Measurements from ENCODE around the gene CDC37L1.
"Not testable (repeated sequence)": the region's sequence is repeated elsewhere in the genome, so short reads cannot be mapped to it uniquely, and the experiment has no call there.

CDC37L1 gene

DNA sequence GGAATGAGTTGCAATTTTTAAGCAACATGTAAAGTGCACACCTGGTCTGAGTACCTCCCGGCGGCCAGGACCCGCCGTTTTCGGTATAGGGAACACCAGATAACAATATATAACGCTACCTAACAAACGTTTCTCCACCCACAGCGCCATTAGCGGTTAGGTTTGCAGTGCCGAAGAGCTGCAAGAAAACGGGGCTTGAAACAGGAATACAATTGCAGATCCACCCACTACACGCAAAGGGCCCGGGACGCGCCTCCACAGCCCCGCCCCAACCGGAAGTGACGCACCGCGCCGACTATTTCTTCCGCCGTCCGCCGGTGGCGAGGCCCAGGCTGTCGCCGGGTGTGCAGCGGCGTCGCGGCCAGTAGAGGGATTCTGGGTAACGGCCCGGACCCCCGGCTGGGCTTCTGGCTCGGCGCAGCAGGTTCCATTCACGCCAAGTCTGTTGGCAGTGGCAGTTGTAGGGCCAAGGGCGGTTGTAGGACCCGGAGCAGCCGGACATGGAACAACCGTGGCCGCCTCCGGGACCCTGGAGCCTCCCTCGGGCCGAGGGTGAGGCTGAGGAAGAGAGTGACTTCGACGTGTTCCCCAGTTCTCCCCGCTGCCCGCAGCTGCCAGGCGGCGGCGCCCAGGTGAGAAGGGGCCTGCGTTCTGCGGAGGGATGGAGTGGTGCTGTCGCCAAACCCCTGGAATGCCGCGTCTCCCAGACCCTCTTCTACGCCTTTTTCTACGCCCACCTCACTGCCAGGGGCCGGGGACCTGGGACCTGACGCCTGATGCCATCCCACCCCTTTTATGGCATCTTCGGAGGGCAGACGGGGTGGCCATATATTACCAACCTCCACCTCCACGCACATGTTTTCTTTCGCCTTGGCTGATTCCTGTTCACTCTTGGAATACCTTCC, at the start of gene CDC37L1:
TSS of gene CDC37L1 (plus strand) at position 302 of the 905 bp plus-strand sequence. CDS start at position 501, 199 bp downstream.
- DNase-seq = peak; percentile 87 to 99 (median 95)

GRCh38 chr9:4630836-4631235, 48.5 kb upstream of the CDC37L1 start:
- DNase-seq = no peak

- no peak for DNase-seq
These were observed 40.4 kb upstream of the CDC37L1 start for GRCh38 chr9:4638968-4639367.

GRCh38 chr9:4639420-4639819, 39.9 kb upstream of the CDC37L1 start:
- no peak for DNase-seq

GRCh38 chr9:4640027-4640426, 39.3 kb upstream of the CDC37L1 start:
- DNase-seq = peak in 1 of 56 donors; percentile 6

GRCh38 chr9:4642351-4642750, 37.0 kb upstream of the CDC37L1 start:
- no peak for DNase-seq

DNA sequence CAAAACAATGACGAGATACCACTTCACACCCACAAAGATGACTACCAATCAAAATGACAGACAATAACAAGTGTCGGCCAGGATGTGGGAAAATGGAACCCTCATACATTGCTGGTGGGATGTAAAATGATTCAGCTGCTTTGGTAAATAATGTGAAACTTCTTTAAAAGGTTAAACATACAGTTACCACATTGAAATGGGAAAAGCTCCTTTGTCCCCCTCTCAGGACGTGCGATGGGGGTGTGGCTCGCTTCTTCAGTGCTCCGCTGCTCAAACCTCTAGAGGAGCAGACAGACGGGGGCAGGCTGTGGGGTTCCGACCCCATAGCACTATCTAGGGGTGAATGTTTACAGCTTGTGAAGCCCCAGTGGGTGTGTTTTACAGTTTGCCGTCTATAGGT, 25.3 kb upstream of the CDC37L1 start:
- no peak for DNase-seq

GRCh38 chr9:4654538-4654937, 24.8 kb upstream of the CDC37L1 start:
- no peak for DNase-seq

- not testable (repeated sequence) for DNase-seq
These were observed 23.2 kb upstream of the CDC37L1 start for GRCh38 chr9:4656196-4656595.

DNA sequence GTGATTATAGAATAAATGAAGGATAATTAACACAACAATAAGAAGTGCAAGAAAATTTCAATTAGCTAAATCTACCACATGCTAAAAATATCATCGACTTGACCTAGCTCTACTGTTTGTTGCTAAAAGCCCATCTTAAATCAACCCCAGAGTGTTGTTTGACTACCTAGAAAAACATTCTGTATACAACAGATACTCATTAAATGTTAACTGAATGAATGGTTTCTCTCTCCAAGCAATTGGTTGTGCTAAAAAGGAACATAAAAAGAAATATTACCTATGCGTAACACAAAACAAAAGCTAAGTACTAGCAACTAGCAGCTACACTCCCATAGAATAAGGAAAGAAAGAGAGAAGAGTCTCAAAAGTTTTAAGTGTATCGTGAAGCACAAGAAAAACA, 22.7 kb upstream of the CDC37L1 start:
- no peak for DNase-seq

DNA sequence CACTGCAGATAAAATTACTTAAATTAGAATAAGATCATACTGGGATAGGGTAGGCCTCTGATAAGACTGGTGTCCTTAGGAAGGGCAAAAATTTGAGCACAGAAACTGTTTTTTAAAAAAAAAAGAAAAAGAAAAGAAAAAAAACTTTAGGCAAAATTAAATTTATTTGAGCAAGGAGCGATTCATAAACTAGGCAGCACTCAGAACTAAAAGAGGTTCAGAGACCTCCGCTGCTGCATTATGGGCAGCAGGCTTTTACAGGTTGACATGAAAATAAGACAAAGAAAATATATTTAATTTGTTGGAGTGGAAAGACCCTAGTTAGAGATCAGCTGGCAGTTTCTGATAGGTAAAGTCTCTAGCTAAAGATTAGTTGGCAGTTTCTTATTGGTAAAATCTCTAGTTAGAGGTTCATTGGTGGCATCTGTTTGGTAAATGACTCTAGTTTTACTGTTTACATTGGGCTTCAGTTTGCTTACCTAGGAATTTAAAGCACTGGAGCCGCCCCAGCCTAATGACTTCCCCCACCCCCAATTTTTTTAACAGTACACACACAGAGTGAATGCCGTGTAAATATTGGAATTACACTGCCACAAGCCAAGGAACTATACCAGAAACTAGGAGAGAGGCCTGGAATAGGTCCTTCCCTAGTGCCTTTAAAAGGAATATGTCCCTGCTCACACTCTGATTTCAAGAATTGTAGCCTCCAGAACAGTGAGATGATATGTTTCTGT, 21.8 kb upstream of the CDC37L1 start:
- no peak for DNase-seq

- DNase-seq = not testable (repeated sequence)
These were observed 18.7 kb upstream of the CDC37L1 start for GRCh38 chr9:4660665-4661064.

DNA sequence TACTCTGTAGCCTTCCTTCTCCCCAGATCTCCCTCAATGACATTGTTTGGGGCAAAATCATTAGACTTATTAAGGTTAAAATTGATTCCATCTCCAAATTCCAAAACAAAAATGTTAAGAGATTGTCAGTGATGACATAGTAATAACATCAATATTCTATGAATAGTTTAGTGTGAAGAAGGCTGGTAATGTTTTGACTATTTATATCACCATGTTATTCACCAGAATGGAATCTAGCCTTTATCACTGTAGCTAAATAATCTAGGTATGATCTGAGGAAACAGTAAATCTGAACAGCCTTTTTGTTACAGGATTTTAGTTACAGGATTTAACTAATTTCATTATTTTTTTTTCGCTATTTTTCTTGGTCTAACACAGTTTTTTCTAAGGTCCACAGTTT, 18.2 kb upstream of the CDC37L1 start:
- no peak for DNase-seq

DNA sequence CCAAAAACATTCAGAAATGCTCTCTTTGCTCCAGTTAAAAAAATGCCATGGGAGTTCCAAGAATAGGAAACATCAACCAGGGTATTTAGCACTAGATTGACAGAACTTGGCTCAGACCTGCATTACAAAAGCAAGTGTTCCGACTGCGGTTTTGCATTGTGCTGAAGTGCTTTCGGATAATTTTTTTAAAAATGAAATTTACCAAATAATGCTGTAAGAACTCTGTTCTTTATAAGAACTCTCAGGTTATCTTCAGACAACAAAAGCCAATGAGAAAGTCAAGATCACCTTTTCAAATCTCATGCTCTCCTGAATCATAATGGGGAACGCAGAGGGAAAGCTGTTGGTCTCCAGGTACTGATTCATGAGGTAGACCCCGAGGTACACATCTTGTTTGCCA, 17.8 kb upstream of the CDC37L1 start:
- no peak for DNase-seq

GRCh38 chr9:4662108-4662988, 17.0 kb upstream of the CDC37L1 start, which contains the start of gene PLPP6:
Gene PLPP6, plus strand, starts transcription at chr9:4662294. Its CDS starts 82 bp downstream, at chr9:4662376.
- DNase-seq = peak in 55 of 56 donors; percentile 31 to 85 (median 65)

DNA sequence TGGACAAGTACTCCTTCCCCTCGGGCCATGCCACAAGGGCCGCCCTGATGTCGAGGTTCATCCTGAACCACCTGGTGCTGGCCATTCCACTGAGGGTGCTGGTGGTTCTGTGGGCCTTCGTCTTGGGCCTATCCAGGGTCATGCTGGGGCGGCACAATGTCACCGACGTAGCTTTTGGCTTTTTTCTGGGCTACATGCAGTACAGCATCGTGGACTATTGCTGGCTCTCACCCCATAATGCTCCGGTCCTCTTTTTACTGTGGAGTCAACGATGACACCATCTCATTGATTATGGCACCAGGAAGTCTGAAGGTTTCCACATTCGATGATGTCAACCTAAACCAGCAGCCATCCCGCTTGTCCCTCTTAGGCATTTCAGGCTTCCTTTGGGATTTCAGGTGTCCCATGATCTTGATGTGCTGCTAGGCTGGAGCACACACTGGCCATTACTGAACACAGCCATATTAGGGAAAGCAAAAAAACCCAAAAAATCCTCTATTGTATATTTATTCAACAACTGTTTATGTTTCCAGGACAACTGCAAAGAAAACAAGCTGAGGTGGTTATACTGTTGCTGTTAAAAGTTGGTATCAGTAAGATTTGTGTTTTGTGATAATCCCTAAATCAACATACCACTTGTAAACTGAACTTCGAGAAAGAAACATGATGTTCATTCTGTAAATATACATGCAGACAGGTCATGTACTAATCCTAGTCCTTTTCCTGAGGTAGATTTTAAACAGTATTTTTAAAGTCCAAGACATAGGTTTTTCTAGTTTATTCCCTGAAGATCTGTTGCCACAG, 16.2 kb upstream of the CDC37L1 start:
- DNase-seq = peak in 2 of 56 donors; percentile 25 to 30

- no peak for DNase-seq
These were observed 15.4 kb upstream of the CDC37L1 start for GRCh38 chr9:4663956-4664355.

DNA sequence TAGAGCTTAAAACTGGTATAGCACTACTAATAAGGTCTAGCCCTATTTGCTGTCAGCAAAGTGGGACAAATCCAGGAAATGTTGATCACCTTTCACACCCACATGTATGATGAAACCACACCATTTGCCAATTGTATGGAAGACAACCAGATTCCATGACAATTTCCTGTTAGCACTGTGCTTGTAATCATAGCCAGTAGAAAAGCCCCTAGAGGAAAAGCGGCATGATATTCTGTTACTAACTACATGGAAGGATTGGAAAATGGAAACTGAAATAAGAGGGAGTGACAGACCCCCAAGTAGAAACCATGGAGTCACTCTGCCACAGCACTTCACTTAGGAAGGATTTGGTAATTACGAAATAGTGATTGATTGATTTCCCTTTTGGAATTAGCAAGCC, 14.0 kb upstream of the CDC37L1 start:
- no peak for DNase-seq

GRCh38 chr9:4666042-4666699, 13.2 kb upstream of the CDC37L1 start, which contains the start of gene SPATA6L:
Gene SPATA6L, minus strand, starts transcription at chr9:4666480. Its CDS starts 230 bp downstream, at chr9:4666250.
- DNase-seq = peak in 52 of 56 donors; percentile 8 to 78 (median 44)

DNA sequence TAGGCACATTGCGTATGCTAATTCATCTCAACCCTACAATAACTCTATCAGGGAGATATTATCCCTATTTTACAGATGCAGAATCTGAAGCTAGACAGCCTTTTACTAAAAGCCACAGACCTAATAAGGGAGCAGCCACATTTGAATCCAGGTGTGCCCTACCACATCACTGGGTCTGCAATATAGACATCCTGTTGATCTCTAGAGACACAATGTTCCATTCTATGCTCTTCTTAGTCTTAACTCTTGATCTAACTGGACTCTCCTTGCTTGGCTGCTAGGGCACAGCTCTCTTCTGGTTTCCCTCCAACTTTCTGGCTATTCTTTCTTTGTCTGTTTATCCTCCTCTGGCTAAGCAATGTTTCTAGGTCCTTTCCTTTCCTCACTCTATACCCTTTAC, 11.7 kb upstream of the CDC37L1 start:
- DNase-seq = no peak

Measured in amygdala (tissue), 56 donors.